Endothelial cell of umbilical vein (primary cell): ENCODE data around the gene TEP1. TPM values are rescaled to one million over a fixed set of nuclear protein-coding genes. Genes with fewer than 3 reads are reported as not detected.

Experiments used
- BruUV-seq: library from RNA; stranded (reverse); fragments of 400-500 nt; replicated peaks from 2 replicates; lab custom pipeline; 2021; lab: Mats Ljungman, UMichigan
- CTCF ChIA-PET: fragments of 300-600, 350-600 bp; sonication (Branson Sonifier 250); formaldehyde crosslinking; loops from one replicate; lab custom pipeline; 2021; ENCODE audit warnings: antibody characterized with exemption, inconsistent platforms; lab: Charles Lee
- POLR2A ChIA-PET: fragments of 300-600, 350-600 bp; sonication (Branson Sonifier 250); formaldehyde crosslinking; loops from one replicate; lab custom pipeline; 2021; ENCODE audit warnings: antibody characterized with exemption, inconsistent platforms; lab: Charles Lee
- DNase-seq: peaks from one replicate; pipeline ENCODE4 v3.0.0-alpha.2; 2011; ENCODE audit warnings: low read depth, low spot score
- FAIRE-seq: peaks from 2 replicates; lab custom pipeline; 2011; peaks lifted over from hg19 to GRCh38; lab: Jason Lieb, UNC
- H2AFZ ChIP-seq: 2 replicates; pipeline ENCODE4 v1.6.0; 2012; ENCODE audit warnings: low read depth, low read length, control low read depth, inconsistent platforms
- H3K27ac ChIP-seq: 2 replicates; pipeline ENCODE4 v1.5.1; 2011; ENCODE audit warnings: low read depth, mild to moderate bottlenecking, control low read depth, low read length, moderate library complexity; ENCODE audit not compliant: insufficient read depth
- H3K27me3 ChIP-seq, 2 experiments: 2 replicates each; pipeline versions ENCODE4 v1.6.0 to v1.6.1; 2011; ENCODE audit warnings: low read length in 2 of 2, mixed read lengths in 1 of 2; ENCODE audit not compliant: control insufficient read depth in 2 of 2, insufficient read depth in 2 of 2
- H3K36me3 ChIP-seq, 2 experiments: 2 replicates in 1 of 2; 3 replicates in 1 of 2; pipeline ENCODE4 v1.5.1; 2011; ENCODE audit warnings: low read length in 2 of 2, mild to moderate bottlenecking in 1 of 2, moderate library complexity in 1 of 2; ENCODE audit not compliant: control insufficient read depth in 2 of 2, insufficient read depth in 2 of 2; ENCODE audit errors: extremely low read depth in 1 of 2
- H3K4me1 ChIP-seq: 3 replicates; pipeline ENCODE4 v1.5.1; 2011; ENCODE audit warnings: mild to moderate bottlenecking, low read length; ENCODE audit not compliant: control insufficient read depth, insufficient read depth; ENCODE audit errors: extremely low read depth
- H3K4me2 ChIP-seq: 2 replicates; pipeline ENCODE4 v1.6.1; 2011; ENCODE audit warnings: low read length, control low read depth, mixed read lengths; ENCODE audit not compliant: insufficient read depth
- H3K4me3 ChIP-seq, 3 experiments: fragments of 200-600 bp in 1 of 3; sonication (generic), shearing (Covaris generic) in 1 of 3; replicated peaks in 1 of 3; 2 replicates each; pipeline ENCODE4 v1.5.1; 2011 to 2016; ENCODE audit warnings: control low read depth in 3 of 3, low read length in 3 of 3, mild to moderate bottlenecking in 2 of 3, inconsistent platforms in 1 of 3, low read depth in 1 of 3, moderate library complexity in 1 of 3; ENCODE audit not compliant: insufficient read depth in 1 of 3
- H3K79me2 ChIP-seq: 2 replicates; pipeline ENCODE4 v1.6.0; 2012; ENCODE audit warnings: low read length, inconsistent platforms; ENCODE audit not compliant: control insufficient read depth, insufficient read depth
- H3K9ac ChIP-seq: replicated peaks from 2 replicates; pipeline ENCODE3; 2011; ENCODE audit warnings: low read length, control low read depth; ENCODE audit not compliant: insufficient read depth; ENCODE audit errors: extremely low read depth
- H3K9me1 ChIP-seq: replicated peaks from 3 replicates; pipeline ENCODE4 v1.6.0; 2011; ENCODE audit warnings: mild to moderate bottlenecking, low read length; ENCODE audit not compliant: control insufficient read depth, insufficient read depth; ENCODE audit errors: extremely low read depth
- H3K9me3 ChIP-seq: replicated peaks from 2 replicates; pipeline ENCODE4 v1.5.1; 2012; ENCODE audit warnings: low read length, inconsistent platforms; ENCODE audit not compliant: control insufficient read depth, insufficient read depth
- H4K20me1 ChIP-seq: replicated peaks from 2 replicates; pipeline ENCODE3; 2011; ENCODE audit warnings: mild to moderate bottlenecking, low read length; ENCODE audit not compliant: control insufficient read depth, insufficient read depth; ENCODE audit errors: extremely low read depth
- EZH2 ChIP-seq: IDR thresholded peaks from 2 replicates; pipeline ENCODE4 v1.6.1; 2012; ENCODE audit warnings: borderline replicate concordance, low read depth, mild to moderate bottlenecking, moderate library complexity, low read length, inconsistent platforms; ENCODE audit not compliant: severe bottlenecking
- FOS ChIP-seq: IDR thresholded peaks from 2 replicates; pipeline ENCODE4 v1.6.1; 2011; ENCODE audit warnings: mild to moderate bottlenecking, low read length, moderate library complexity, borderline replicate concordance; ENCODE audit not compliant: insufficient read depth
- GATA2 ChIP-seq: IDR thresholded peaks from 2 replicates; pipeline ENCODE4 v1.7.0; 2011; ENCODE audit warnings: low read depth, mild to moderate bottlenecking, moderate library complexity, mixed read lengths, low read length; ENCODE audit not compliant: insufficient read length, insufficient read depth
- JUN ChIP-seq: IDR thresholded peaks from 2 replicates; pipeline ENCODE4 v1.6.1; 2011; ENCODE audit warnings: borderline replicate concordance, low read depth; ENCODE audit not compliant: insufficient read length, insufficient read depth
- MAX ChIP-seq: IDR thresholded peaks from 2 replicates; pipeline ENCODE4 v1.6.1; 2011; ENCODE audit not compliant: insufficient read depth, insufficient read length
- MYC ChIP-seq: IDR thresholded peaks from one replicate; pipeline ENCODE4 v1.6.1; 2011; ENCODE audit warnings: mild to moderate bottlenecking, low read depth, low read length
- POLR2A ChIP-seq: IDR thresholded peaks from 2 replicates; pipeline ENCODE4 v1.6.1; 2012; ENCODE audit warnings: low read depth, mild to moderate bottlenecking, control low read depth, low read length
- POLR2AphosphoS5 ChIP-seq: IDR thresholded peaks from 2 replicates; pipeline ENCODE4 v1.6.1; 2012; ENCODE audit warnings: low read depth, mild to moderate bottlenecking, control low read depth, low read length, moderate library complexity; ENCODE audit not compliant: insufficient read depth
- dilution Hi-C: fragments of 300-500 bp; cut with MboI; formaldehyde crosslinking; loops from one replicate; pipeline ENCODE4 v1.15.0; 2019; ENCODE audit warnings: low sequenced_read_pairs; ENCODE audit not compliant: extremely low pct_ligation_motif_present
- intact Hi-C: fragments of 100-400 bp; cut with micrococcal nuclease; formaldehyde crosslinking; loops from one replicate; pipeline ENCODE4 v1.10.0; 2022
- polyA plus RNA-seq, 4 experiments: library from polyadenylated mRNA; depleted of rRNA in 3 of 4; stranded (reverse) in 3 of 4; unstranded in 1 of 4; fragments of >200 nt; gene quantifications; 2 replicates each; pipeline versions ENCODE4 v1.2.1 to v1.2.3, GENCODE V29; 2011 to 2012; ENCODE audit warnings: missing spikeins in 1 of 4
- total RNA-seq: library from RNA; stranded (reverse); gene quantifications from 2 replicates; pipeline ENCODE4 v1.2.3, GENCODE V29; 2021
- TF ChIP-seq, protein P1 (sequence below), 2 donors: IDR thresholded peaks; 1 replicate in 1 of 2; 2 replicates in 1 of 2; pipeline ENCODE4 v1.5.1; 2011; ENCODE audit warnings: low read length in 2 of 2, mild to moderate bottlenecking in 2 of 2, moderate library complexity in 2 of 2, control low read depth in 1 of 2, inconsistent platforms in 1 of 2, low read depth in 1 of 2; ENCODE audit not compliant: insufficient read depth in 1 of 2; ENCODE audit errors: extremely low read depth in 1 of 2

Gene TEP1
- total and polyA plus RNA-seq, 2 donors (not counting 3 experiments of a cell fraction or from before 2014, with no cell fraction given) = 19.6 to 44.6 TPM

DNA sequence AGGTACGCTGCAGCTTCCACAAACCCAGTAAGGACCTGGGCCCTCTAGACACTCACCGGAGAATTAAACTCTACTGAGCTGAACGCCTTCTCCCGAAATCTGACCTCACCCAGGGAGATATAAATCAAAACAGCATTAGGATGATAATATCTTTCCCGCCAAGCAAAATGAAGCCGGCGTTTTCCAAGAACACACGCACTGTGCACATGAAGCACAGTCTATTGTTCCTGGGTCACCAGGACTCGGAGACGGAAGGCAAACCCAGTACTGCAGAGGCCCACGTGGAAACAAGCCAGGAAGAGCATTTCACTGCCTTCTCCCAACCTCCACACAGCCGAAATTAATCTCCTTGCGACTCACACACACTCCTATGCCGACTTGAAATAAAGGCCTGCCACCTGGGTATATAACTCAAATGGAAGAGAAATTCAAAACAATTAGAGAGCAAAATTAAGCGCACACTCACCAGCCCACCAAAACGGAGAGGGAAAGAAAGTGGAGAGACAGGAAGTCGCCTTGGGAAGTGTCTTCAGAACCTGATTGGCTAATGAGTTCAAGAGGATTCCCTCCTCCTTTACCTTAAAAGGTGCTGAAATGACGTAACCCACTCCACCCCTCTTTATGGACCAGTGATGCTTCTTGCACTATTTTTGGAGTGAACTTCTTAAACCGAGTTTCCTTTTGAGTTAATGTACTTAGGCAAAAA lies 80.4 kb downstream of the TEP1 start, which contains the start of gene CCNB1IP1:
Gene CCNB1IP1, minus strand, starts transcription at position 492 of the 706 bp plus-strand sequence. CDS start 16,756 bp downstream, outside the sequence.
- Histone ChIP-seq H2AFZ (peak within 1 kb of the TSS; percentile 66), H3K9ac (peak within 1 kb of the TSS; percentile 83), H3K27me3 (no peaks in the 10 kb centered on the region), H3K79me2 (peaks cover 49% of the 10 kb centered on the region), H3K4me2 (peak within 1 kb of the TSS; percentile 68), H4K20me1 (no peaks in the 10 kb centered on the region), H3K36me3 (peaks cover 0 to 6% of the 10 kb centered on the region in 2 experiments), H3K9me1 (no peaks in the 10 kb centered on the region), H3K4me1 (peaks cover 19% of the 10 kb centered on the region), H3K4me3 (peak within 1 kb of the TSS; percentile 48 to 93 (median 65)), H3K9me3 (no peaks in the 10 kb centered on the region), H3K27ac (peak within 1 kb of the TSS; percentile 71)
- CTCF ChIA-PET = interaction anchor here (0.8 to 2.2 kb wide), 6 partner anchors 10 to 276 kb away, joined by 3 to 25 read pairs (median 4); partner anchors contain the start of gene PARP2
- intact Hi-C loops (loop anchor here (1.0 to 2.0 kb wide), 4 partner anchors 9 to 352 kb away; partner anchors contain the start of genes APEX1, OSGEP, RNASE4 and TEP1), dilution Hi-C loops (no loop called here)
- FAIRE-seq (peak; percentile 97), DNase-seq (peak; percentile 87)
- POLR2A ChIA-PET = interaction anchor here (1.4 to 2.2 kb wide), 2 partner anchors 9 to 137 kb away, joined by 3 to 30 read pairs; partner anchors contain the start of gene PARP2
- BruUV-seq = TSS peak; percentile 78
- no peak for TF ChIP-seq GATA2
- peak; percentile 73 for TF ChIP-seq MAX
- peak; percentile 63 for TF ChIP-seq JUN
- TF ChIP-seq MYC = peak; percentile 80
- no peak for TF ChIP-seq EZH2
- peak; percentile 29 for TF ChIP-seq POLR2AphosphoS5
- TF ChIP-seq POLR2A = peak; percentile 69
- no peak for TF ChIP-seq FOS
- TF ChIP-seq, protein P1, sequence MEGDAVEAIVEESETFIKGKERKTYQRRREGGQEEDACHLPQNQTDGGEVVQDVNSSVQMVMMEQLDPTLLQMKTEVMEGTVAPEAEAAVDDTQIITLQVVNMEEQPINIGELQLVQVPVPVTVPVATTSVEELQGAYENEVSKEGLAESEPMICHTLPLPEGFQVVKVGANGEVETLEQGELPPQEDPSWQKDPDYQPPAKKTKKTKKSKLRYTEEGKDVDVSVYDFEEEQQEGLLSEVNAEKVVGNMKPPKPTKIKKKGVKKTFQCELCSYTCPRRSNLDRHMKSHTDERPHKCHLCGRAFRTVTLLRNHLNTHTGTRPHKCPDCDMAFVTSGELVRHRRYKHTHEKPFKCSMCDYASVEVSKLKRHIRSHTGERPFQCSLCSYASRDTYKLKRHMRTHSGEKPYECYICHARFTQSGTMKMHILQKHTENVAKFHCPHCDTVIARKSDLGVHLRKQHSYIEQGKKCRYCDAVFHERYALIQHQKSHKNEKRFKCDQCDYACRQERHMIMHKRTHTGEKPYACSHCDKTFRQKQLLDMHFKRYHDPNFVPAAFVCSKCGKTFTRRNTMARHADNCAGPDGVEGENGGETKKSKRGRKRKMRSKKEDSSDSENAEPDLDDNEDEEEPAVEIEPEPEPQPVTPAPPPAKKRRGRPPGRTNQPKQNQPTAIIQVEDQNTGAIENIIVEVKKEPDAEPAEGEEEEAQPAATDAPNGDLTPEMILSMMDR (IDR thresholded peaks at IDR 0.05; ENCODE audit: extremely low read depth in 1 of 2, insufficient read depth in 1 of 2, low read depth in 1 of 2, low read length in 2 of 2) = no peak
